ENCODE data around the gene DHX58.
A peak's percentile ranks its signal among the peaks of the same experiment; 100 is the strongest.
"Not testable (repeated sequence)": the region's sequence is repeated elsewhere in the genome, so short reads cannot be mapped to it uniquely, and the experiment has no call there.

Gene DHX58

DNA sequence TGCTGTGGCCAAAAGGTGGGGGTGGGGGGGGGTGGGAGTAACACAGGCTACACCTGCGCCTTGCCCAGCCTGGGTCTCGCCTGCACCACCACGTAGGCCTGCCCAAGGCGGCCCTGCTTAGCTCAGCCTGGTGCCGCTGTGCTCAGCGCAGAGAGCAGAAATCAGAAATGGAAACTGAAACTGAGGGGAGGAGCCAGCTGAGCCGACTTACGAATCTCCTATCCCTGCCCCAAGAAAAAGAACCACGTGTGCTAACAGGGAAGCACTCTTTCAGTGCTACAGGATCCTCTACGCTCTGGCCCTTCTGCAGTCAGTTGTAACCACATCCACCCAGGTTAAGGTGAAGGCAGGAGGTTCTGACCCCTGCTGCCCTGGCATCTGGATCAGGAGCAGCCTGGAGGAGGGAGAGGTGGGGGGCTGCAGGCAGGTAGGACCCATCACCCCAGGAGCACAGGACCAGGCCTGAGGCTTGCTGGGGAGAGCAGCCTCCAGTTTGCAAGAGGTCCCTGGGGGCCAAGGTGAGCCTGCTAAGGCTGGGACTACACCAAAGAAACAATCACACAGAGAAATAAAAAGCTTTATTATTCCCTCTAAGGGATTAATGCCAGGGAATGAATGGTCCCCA, at the start of gene DHX58:
DHX58 (minus strand) TSS at position 163 of the 625 bp plus-strand sequence. CDS start 822 bp downstream, outside the sequence.
- peak; percentile 83 for DNase-seq

DNA sequence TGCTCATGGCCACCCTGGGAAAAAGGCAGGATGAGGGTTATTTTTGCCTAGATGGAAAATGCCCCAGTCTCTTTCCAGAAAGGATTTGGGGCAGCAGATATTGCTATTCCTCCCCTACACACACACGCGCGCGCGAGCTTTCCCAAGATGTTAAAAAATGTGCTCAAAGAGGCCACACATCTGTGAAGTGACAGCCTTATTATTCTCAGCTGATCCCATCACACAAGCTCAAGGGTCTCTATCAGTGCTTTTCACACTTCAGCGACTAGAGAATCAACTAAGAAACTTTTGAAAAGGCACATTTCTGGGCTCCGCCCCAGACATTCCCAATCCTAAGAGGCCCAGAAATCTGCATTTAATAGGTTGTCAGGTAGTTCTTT, 48.0 kb upstream of the DHX58 start:
- no peak for DNase-seq

DNA sequence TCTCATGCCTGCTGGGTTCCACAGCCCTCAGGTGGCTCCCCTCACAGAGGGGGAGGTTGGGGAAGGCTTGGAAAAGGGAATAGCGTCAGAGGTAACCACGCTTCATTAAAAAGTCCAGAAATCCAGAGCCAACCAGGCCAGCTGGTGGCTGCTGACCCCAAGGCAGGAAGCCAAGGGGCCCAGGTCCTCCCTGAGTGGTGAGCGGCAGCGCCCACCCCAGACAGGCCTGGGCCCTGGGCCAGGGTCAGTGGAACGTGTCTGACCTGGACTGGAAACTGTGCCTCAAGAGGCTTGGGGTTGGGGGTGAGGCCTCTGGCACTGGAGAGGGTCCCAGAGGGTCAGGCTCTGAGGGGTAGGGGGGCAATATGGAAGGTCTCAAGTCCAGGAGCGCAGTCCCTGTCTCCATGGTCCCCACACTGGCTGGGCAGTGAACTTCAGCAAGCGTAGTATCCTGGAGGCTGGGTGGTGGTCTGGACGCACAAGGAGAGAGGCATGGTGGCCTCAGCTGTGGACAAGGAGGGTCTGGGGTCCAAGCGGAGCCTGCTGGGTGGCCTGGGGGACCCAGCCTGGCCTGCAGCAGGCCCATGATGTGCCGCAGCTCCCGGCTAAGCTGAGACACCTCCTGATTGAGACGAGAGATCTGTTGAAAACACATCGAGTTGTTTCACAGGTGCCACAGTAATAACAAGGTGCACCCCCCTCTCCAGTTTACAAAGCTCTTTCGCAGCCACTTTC, 47.4 kb upstream of the DHX58 start:
- no peak for DNase-seq

DNA sequence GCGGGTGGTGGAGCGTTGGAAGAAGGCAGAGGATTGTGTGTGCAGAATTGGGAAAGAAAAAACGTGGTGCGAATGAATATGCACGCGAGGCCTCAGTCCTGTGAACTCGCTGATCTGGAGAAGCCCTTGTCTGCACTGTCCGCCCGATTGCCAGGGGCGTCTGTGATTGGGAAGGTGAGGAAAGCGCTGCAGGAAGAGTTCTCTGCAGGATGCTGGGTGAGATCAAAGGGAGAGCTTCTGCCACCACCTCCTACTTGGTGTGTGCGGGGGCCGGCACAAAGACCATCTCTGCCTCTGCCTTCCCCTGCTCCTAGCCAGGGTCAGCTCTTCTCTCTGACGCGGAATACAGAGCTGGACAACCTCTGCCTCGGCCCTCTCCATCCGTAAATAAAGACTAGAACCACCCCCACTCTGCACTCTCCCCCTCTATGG, 43.1 kb upstream of the DHX58 start:
- DNase-seq: no peak

DNA sequence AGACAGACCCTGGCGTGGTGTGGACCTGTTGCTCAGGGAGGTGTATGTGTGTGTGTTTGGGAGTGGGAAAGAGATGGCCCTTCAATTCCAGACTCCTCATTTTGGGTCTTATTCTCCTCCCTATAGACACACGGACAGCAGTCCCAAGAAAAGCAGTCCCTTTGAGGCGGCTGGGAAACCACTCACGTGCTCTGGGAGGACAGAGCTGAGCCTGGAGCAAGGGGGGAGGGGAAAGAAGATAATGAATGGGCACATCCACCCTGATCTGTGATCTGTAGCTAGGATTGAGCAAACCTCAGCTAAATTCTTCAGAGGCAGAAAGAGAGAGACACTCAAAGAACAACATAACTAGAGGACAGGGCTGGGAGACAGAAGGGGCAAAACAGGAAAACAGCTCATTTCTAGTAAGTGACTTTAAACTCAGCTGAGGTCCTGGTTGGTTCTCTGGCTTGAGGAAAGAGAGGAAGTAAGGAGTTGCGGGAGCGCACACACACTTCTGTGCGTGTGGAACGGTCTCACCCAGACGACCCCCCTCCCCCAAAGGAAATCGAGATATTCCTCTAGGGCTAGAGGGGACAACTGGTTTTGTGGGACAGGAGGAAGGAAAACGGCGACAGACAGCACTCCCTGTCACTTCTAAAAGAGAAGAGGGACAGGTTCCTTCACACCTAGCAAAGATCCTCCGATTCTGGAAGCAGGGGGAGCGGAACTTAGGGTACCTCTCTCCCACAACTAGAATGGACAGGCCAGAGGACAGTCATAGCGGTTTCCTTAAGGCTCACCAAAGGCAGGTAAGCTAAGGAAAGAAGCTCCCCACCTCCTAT, 41.6 kb upstream of the DHX58 start:
- DNase-seq: no peak

DNA sequence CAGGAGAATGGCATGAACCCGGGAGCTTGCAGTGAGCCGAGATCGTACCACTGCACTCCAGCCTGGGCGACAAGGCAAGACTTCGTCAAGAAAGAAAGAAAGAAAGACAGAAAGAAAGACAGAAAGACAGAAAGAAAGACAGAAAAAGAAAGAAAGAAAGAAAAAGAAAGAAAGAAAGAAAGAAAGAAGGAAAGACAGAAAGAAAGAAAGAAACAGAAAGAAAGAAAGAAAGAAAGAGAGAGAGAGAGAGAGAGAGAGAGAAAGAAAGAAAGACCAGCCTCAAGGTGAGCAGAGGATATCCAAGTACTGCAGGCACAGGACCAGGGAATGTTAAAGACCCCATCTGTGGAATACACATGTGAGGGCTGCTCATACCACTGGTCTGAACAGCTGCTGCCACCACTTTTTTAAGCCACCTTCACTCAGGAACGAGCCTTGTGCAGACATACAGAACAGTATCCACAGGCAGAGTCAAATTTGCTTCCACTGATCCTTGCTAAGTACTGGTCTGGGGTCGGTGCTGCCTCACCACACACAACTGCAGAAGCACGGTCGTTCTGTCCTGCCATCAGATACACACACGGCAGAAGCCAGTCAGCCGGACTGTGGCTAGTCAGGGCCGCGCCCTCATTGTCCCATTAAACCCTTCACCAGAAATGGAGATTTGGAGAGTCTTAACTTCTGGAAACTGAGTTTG, 34.5 kb upstream of the DHX58 start:
- DNase-seq: no peak

DNA sequence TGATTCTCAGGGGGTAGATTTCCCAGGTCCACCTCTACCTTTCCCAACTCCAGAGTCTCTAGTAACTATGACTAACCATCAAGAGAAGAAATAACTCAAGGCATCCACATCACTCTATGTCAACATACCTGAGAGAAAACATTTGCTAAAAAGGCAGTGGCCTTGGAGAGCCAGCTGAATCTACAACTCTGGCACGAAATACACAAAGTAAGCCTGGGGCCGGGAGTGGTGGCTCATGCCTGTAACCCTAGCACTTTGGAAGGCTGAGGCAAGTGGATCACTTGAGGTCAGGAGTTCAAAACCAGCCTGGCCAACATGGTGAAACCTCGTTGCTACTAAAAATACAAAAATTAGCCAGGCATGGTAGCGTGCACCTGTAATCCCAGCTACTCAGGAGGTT, 30.6 kb upstream of the DHX58 start:
- DNase-seq: not testable (repeated sequence)

DNA sequence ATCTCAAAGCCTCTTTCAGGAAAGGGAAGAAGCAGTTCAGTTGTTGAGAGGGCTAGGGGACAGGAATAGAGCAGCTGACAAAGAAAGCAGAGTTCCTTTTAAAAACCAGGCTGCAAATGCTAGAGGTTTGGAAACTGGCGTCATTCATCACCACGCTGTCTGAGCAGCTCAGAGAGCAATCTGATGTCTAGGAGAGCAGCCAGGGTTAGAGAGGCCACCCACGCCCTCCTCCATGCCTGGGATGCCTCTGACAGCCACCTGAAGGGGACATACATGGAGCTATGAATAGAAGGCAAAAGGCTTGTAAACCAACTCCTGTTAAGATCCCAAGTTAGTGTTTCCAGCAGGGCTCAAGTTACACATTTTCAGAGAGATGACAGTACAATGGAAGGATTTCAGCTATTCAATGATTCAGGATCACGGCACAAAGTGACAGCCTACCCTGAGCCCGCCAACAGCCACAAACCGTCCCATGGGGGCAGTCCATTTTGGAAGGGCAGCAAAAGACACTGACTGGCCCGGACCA, 29.9 kb upstream of the DHX58 start:
- DNase-seq: no peak

DNA sequence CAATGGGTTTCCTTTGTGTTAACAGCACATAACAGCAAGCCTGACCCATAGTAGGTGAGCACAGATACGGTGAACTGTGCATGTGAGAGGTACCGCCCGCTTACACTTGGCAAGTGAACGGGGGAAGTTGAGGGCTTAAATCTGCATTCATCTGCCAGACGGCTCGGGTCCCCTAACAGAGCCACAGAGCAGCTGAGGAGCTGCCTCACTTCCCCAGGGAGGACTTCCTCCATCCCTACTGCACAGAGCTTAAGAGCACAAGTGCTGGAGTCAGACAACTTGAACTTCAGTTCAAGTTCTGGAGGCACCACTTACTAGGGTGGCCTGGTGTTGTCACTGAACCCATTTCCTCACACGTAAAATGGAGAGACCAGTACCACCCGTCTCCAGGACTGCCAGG, 28.9 kb upstream of the DHX58 start:
- no peak for DNase-seq

DNA sequence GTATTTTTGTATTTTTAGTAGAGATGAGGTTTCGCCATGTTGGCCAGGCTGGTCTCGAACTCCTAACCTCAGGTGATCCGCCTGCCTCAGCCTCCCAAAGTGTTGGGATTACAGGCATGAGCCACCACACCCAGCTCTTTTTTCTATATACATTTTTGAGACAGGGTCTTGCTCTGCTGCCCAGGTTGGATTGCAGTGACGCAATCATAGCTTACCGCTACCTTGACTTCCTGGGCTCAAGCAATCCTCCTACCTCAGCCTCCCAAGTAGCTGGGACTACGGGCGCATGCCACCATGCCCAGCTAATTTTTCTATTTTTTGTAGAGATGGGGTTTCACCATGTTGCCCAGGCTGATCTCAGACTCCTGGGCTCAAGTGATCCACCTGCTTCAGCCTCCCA, 28.2 kb upstream of the DHX58 start:
- not testable (repeated sequence) for DNase-seq

DNA sequence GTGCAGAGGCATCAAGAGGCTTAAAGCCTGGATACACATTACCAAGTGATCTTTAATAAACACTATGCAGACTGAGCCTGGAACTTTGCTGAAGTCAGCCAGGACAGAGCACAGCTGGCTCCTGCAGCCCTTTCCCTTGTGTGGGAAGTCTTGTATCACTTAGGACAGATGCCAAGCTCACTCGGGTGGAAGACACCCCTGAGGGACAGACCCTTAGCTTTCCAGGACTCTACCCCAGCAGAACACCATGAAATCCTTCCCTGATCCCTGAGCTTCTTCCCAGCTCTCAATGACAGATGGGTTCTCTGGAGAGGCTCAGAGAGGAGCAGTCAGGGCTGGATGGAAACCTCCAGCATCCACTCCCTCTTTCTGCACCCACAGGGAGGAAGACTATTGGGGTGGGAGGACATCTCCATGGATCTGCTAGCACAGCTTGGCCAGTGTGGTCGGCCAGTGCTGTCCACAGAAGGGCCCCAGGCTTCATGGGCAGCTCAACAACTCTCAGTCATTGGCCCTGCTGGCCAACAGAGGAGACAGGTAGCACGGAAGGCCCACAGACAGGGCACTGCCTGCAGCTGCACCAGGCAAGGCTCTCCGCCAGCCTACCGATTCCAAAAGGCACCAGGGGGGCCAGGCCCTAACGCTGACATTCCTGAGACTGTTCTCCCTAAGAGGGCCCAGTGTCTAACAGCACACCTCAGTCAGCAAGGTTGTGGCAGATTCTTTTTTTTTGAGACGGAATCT, 26.4 kb upstream of the DHX58 start:
- no peak for DNase-seq

DNA sequence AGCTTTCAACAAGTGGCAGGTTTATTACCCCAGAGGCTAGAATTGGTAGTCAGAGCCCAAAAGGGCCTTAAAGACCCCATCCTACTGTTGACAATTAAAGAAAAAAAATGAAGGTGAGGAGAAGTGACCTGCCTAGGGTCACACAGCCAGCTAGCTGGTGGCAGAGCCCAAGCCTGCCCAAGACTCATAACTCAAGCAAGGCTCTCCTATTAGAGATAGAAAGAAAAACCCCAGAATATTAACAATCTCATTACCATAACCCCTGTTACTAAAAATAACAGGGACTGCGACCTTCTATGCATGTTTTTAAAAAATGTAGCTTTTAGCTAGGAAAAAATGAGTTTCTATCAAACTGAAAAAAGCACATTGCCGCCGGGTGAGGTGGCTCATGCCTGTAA, 24.1 kb upstream of the DHX58 start:
- DNase-seq: no peak

DNA sequence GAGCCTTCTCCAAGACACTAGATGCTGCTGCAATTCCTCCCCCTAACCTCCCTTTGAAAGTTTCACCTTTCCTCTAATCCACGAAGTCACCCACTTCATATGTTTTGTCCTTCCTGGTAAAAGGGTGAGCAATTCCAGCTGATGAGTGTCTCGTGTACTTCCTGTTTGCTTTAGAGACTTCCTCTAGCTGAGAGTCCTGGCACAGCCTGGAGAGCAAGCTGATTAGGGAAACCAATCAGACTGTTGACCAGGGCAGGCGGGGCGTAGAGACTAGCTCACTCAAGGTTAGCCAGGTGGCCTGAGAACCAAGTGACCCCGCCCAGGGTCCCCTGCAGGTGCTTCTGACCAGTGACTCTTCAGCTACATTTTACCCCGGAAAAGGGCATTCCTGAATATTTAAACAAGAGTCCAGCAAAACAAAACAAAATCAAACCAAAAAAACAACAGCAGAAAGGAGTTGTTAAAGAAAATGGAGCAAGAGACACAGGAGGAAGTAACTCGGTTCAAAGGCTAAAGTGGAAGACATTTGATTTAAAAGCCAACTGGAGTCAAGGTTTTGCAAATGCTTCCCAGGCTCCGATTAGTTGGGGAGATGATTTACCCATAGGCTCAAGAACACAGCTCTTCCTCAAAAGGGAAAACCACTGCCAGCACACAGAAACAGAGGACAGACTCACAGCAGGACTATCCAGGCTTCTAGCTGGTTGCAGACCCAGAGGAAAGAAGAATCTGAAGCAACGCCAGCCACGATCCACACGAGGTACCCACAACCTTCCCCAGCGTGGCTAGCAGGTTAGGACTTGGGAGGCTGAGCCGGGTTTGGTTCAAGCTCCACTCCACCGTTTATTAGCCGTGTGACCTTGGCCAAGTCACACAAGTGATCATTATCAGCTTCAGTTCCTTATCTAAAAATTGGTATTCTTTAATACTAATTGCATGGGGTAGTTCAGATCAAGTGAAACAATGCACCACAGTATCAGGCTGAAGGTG, 23.4 kb upstream of the DHX58 start:
- no peak for DNase-seq

DNA sequence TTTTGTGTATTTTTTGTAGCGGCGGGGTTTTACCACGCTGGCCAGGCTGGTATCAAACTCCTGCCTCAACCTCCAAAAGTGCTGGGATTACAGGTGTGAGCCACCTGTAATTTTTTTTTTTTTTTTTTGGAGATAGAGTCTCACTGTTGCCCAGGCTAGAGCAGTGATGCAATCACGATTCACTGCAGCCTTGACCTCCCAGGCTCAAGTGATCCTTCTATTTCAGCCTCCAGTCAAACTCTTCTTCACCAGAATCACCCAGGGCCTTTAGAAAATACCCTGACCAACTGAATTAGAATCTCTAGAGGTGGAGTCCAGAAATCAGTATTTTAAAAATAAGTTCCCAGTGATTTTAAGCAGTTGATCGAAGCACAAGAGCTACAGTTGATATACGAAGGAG, 22.6 kb upstream of the DHX58 start:
- no peak for DNase-seq

DNA sequence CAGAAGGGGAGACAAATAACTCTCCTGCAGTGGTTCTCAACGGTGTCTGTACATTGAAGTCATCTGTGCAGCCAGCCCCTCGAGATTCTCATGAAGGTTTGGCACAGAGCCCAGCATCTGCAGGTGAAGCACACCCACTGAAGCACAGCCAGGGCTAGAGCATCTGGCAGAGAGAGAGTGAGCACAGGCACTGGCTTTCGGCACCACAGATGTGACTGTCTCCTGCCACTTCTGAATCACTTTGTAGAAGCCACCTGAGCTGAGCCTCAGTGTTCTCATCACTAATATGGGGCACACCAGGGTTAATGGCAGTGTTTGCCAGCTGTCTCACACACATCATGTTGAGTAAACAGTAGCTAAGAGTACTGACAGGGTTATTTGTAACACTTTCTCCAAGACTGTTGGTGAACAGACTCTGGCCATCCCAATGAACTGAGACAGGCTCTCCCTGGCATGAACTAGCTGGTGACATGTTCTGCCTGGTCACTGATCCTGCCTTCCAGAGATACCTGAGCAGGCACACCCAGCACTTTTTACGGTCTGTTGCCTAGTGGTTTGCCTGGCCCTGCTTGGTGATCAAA, 21.0 kb upstream of the DHX58 start:
- DNase-seq: peak; percentile 73

DNA sequence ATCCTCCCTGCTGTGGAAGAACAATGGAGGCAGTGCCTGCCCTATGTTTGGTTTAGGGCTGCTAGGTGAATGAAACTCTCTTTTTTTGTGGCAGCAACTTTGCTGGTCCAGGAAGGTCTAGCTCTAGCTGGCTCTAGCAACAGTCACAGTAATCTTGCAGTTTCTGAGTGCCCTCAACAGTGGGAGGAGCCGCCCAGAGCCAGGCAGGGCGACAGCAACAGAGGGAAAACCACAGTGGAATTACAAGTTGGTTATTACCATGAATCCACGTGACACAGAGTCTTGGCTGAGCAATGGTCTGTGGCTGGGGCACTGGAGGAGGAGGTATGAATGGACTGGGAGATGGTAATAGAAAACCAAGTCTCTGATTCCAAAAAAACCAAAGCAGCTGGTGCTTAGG, 20.4 kb upstream of the DHX58 start:
- DNase-seq: no peak

DNA sequence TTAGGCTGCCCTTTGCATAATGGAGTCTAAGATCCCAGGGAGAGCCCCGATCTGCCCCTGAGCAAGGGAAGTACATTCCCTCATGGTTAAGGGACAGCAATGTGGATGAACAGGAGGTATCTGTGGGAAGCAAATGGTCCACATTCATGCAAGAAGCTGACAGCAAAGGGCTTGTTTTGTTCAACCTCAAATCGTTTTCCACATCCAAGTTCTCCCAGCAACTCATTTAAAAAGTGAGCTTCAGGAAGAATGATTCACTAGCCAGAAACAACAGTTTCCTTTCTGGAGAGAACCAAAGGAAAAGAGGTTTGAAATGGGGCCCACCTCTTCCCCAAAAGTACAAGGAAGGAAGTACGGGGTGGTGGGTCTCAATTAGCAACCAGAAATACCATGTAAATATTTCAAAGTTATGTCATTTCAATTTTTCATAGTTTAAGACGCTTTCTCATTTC, 19.5 kb upstream of the DHX58 start:
- no peak for DNase-seq

DNA sequence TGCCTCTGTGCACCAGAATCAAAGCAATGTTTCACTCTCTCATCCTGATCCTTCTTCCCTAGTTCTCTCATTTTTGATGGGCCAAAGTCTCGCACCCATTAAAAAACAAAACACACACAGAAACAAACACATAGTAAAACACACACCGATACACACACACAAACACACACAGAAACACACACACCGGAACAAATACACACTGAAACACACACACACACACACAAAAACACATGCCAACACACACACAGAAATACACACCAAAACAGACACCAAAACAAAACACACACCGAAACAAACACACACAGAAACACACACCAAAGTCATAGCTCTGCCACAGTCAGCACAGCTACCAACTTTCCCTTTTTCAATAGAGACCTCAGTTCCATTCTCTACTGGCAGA, 18.7 kb upstream of the DHX58 start:
- no peak for DNase-seq

DNA sequence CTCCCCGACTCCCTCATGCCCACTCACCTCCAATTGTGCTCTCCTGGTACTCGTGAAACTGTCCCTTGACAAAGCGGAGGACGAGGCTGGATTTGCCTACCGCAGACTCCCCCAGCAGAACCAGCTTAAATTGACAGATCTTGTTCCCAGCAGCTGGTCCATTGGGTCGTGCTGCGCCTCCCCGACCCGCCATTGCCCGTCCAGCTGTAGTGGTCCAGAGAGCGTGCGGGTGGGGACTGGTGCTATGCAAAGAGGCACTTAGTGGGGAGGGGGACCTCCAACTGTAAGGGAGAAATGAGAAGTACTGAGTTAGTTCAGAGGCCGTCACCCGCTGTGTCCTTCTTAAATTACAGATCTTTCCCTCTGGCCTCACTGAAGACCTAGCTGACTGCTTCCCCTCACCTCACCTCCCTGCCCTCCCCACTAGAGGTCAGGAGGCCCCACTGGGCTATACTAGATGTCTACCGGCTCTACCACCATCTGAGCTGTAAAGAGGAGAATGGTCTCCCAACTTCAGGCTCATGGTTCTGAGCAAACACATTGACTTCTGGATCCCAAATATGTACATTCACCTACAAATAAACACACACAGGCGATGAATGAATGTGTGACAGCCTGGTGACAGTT, 17.9 kb upstream of the DHX58 start:
- DNase-seq: no peak
